Tibial nerve (tissue), 3 donors: ENCODE measurements around the gene MON2.

Experiments used
- CTCF ChIP-seq, 5 experiments: fragments of 200-600 bp in 3 of 5; fragments of 450-650 bp in 2 of 5; sonication (generic) in 3 of 5; IDR thresholded peaks; one replicate each; pipeline ENCODE4 v1.5.1; 2016 to 2019; ENCODE audit warnings: antibody characterized with exemption in 5 of 5, mild to moderate bottlenecking in 3 of 5, moderate library complexity in 2 of 5
- POLR2A ChIP-seq, 2 donors: fragments of 450-650 bp; IDR thresholded peaks; one replicate each; pipeline ENCODE4 v1.6.1; 2017; ENCODE audit warnings: antibody characterized with exemption in 2 of 2, mild to moderate bottlenecking in 2 of 2, moderate library complexity in 2 of 2

- TF ChIP-seq CTCF (IDR thresholded peaks at IDR 0.05): no peak
- TF ChIP-seq POLR2A (IDR thresholded peaks at IDR 0.05): no peak
These were observed 3.1 kb downstream of the MON2 start for GRCh38 chr12:62469704-62470103.
